Lower leg skin (tissue), 3 donors: Measurements from ENCODE around the gene CRTC3.

Source experiments
- CTCF ChIP-seq, 3 donors: fragments of 450-650 bp; IDR thresholded peaks; one replicate each; pipeline ENCODE4 v1.5.1; 2016; ENCODE audit warnings: antibody characterized with exemption in 3 of 3, mild to moderate bottlenecking in 3 of 3, moderate library complexity in 2 of 3
- POLR2A ChIP-seq, 2 donors: fragments of 450-650 bp; IDR thresholded peaks; one replicate each; pipeline ENCODE4 v1.6.1; 2016 to 2017; ENCODE audit warnings: antibody characterized with exemption in 2 of 2, mild to moderate bottlenecking in 1 of 2, moderate library complexity in 1 of 2

- TF ChIP-seq CTCF (IDR thresholded peaks at IDR 0.05): no peak
- no peak for TF ChIP-seq POLR2A (IDR thresholded peaks at IDR 0.05)
Measured at GRCh38 chr15:90646662-90647305, 117.1 kb downstream of the CRTC3 start.
